ENCODE results near the gene JAZF1.

Gene JAZF1

DNA sequence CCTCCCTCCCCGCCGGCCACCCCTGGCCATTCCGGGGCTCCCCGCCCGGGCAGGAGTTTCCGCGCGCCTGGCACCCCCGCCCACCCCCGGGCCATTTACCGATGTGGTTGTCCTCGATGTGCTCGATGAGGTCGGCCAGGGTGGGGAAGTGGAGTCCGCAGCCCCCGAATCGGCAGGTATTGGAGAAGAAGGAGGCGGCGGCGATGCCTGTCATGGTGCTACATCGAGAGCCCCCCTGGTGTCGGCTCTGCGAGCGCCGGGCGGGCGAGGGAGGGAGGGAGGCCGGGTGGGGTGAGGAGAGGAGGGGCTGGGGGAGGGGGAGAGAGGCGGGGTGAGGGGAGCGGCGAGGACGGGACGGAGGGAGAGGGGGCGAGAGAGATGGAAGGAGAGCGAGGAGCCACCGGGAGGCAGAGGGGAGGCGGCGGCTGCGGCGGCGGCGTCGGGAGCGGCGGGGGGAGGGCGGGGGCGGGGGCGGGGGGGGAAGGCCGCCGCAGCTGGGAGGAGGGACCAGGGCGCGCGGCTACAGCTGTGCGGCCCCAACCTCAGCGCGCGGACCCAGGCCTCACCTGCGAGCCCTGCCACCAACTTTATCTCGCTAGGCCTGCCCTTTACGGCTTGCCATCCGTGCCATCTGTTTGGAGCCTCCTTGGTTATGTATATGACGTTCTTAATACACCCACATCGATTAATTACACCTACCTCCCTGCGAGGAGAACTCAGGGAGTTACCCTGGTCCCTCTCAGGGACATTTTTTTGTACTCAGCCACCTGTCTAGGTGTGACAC, at the start of gene JAZF1:
Gene JAZF1, minus strand, starts transcription at position 432 of the 784 bp plus-strand sequence.
- peak; percentile 56 for DNase-seq

DNA sequence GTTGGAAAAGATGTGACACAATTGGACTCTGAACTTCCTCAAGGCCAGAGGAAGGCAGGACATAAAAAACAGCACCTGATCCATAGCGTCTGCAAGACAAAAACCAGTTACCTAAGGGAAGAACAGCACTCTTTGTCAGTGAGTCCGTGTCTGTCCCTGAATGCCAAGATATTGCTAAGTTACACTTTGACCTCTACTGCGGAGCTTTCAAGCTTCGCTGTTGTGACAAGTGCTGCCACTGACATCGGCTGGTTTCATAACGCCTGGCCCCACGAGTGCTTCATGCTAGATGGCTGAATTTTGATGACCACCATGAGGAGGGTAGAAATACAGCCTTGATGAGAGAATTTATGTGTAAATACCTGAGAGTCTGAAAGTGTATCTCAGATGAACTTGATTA, 49.7 kb upstream of the JAZF1 start:
- no peak for DNase-seq

DNA sequence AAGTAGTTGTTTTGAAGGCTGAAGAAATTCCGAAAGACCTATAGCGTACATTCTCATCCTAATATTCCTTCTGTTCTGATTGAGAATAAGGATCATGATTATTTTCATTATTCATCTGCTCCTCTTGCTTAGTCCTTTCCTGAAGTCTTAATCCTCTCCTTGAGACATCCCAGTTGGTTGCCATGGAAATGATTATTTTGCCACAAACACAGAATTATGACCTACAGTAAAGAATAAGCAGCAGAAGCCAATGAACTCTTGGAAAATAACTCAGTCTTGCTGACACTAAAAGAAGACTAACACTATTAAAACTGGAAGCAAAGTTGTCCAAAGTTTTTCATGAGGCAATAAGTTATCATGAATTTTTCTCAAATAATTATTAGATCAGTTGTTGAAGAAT, 47.8 kb upstream of the JAZF1 start:
- DNase-seq, result no peak

GRCh38 chr7:28226003-28226402, 45.4 kb upstream of the JAZF1 start:
- DNase-seq, result no peak

GRCh38 chr7:28225576-28225975, 45.0 kb upstream of the JAZF1 start:
- DNase-seq, result no peak

GRCh38 chr7:28224675-28225074, 44.1 kb upstream of the JAZF1 start:
- DNase-seq, result no peak

DNA sequence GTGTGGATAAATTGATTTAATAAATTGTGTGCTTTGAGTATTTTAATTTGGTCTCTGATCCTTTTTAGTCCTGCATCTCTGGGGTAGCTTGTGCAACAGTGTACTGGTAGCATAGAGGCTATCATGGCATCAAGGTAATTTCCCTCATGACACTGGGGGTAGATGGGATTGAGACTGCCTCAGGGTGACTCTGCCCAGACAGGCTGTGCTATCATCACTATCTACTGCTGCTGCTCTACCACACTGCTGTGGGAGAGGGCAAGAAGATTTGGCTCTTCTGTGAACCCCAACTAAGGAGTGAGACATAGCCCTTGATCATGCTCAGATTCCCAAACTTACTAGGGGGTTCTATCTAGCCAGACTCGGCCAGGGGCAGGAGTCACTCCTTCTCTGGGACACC, 43.6 kb upstream of the JAZF1 start:
- no peak for DNase-seq

- no peak for DNase-seq
These were observed 42.0 kb upstream of the JAZF1 start for GRCh38 chr7:28222636-28223035.

DNA sequence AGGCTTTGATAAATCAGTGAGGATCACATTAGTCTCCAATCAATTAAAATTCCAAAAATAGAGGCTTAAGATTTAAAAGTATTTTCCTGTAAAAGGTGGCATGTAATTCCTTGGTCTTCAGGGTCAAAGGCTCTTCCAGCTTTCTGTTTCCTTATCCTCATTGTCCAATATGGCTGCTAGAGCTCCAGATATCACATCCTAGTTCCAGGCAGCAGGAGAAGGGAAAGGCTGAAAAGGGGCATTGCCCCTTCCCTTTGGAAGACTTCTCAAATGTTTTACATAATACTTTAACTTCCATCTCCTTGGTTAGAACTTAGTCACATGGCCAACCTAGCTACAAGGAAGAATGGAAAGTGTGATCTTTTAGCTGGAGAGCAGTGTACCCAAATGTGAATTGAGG, 39.2 kb upstream of the JAZF1 start:
- no peak for DNase-seq

GRCh38 chr7:28217143-28217542, 36.5 kb upstream of the JAZF1 start:
- DNase-seq, result no peak

- no peak for DNase-seq
These were observed 30.4 kb upstream of the JAZF1 start for GRCh38 chr7:28211006-28211405.

DNA sequence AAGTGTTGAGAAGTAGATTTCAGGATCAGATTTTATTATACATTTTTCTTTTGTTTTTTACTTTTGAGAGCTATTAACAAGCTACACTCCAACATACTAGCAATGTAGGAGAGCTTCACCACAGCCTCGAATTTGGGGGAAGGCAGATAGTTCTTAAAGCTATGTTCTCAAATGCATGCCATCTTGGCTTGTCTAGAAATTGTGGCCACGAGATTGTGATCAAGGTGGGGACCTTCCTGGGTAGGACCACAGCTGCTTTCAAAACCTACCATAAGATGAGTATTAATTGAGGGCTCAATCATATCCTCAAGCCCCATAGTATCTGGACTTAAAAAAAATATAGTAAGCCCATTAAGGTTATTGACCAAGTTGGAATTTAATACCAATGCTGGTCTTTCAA, 27.9 kb upstream of the JAZF1 start:
- no peak for DNase-seq

- no peak for DNase-seq
These were observed 27.0 kb upstream of the JAZF1 start for GRCh38 chr7:28207486-28208158.

DNA sequence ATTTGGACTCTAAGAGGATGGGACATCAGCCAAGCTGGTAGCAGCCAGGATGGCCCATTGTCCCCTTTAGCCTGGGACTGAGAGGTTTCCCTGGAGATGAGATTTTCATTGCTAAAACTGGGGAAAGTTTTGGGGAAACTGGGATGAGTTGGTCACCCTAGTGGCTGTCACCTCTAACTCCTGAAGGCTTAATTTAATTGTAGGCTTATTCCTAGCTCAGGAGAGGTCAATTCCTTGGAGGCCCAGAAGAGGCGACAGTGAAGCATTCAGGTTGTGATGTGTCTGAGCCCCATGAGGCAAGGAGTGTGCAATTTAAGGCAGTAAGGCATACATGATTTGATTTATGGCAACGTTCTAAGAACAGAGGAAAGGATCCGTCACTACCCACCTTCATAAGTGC, 24.9 kb upstream of the JAZF1 start:
- DNase-seq, result no peak

GRCh38 chr7:28203508-28204240, 23.1 kb upstream of the JAZF1 start:
- DNase-seq, result no peak

- DNase-seq, result no peak
These were observed 21.6 kb upstream of the JAZF1 start for GRCh38 chr7:28202222-28202621.

DNA sequence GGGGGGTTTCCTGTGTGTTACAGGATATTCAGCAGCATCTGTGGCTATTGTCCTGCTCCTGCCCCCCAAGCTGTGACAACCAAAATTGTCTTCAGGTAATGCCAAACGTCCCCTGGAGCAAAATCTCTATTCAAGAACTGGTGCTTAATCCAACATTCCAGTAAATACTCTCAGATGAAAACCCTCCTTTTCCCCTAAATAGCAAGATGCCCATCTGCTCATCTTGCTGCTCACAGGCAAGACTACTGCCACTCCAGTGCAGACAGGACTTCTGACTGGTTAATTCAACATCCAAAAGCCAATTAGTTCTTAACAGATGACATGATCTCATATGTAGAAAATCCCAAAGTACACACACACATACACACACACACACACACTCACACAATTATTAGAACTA, 20.5 kb upstream of the JAZF1 start:
- no peak for DNase-seq

- no peak for DNase-seq
These were observed 20.0 kb upstream of the JAZF1 start for GRCh38 chr7:28200598-28200997.

GRCh38 chr7:28199021-28199510, 18.5 kb upstream of the JAZF1 start:
- no peak for DNase-seq

- no peak for DNase-seq
These were observed 15.5 kb upstream of the JAZF1 start for GRCh38 chr7:28195910-28196620.

DNA sequence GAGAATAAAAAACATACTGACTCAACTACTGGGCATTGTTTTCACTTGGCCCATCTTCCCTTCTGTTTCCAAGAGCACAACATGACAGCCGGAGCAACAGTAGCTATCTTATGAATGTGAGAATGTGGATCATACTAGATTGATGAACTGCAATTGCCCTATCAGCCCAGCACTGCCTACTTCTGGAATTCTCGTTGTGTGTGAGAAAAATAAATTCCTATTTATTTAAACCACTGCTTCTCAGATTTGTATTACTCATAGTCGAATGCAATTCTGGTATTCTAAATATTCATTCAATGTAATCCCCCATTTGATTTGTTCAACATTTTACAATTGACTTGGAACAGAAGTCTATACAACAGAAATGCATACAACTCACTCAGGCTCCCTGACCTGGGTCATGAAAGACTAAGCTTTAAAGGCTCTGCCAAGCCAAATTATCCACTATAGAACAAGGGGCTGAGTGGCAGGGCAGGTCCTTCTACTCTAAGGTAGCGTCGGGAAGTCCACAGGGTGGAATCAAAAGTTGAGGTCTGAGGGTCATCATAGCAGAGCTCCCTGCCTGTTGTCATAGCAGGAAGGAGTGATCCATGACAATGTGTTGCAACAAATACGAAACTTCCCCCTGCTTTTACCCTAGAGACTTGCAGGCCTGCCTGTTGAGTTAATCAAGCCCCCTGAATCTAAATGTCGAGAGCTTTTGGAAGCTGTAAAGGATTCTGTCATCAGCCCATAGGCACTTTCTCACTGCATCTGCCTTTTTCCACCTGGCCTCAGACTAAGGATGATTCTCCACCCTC, 12.4 kb upstream of the JAZF1 start:
- no peak for DNase-seq

GRCh38 chr7:28191751-28192150, 11.2 kb upstream of the JAZF1 start:
- no peak for DNase-seq

Data from activated CD8-positive, alpha-beta memory T cell treated with anti-CD3 and anti-CD28 coated beads, Interleukin-2, amount 50 U/mL, for 4 hours (primary cell).